ENCODE results near the gene PSMC3IP. TPM values are rescaled to one million over a fixed set of nuclear protein-coding genes. Genes with fewer than 3 reads are reported as not detected.

The PSMC3IP gene
- total RNA-seq, 1 experiment from 2014 or later, result 19.2 TPM

GRCh38 chr17:42564815-42565522, 12.6 kb downstream of the PSMC3IP start:
- no TSS peak for BruUV-seq (replicated peaks)
- Histone ChIP-seq H3K27me3 (ENCODE audit: control insufficient read depth, insufficient read depth, low read length) (no peaks in the 10 kb centered on the region), H3K9me3 (ENCODE audit: control insufficient read depth, insufficient read depth, low read depth, low read length) (no peaks in the 10 kb centered on the region), H3K4me1 (ENCODE audit: control insufficient read depth, insufficient read depth, low read length) (peaks cover 28% of the 10 kb centered on the region), H3K27ac (ENCODE audit: low read length) (peak overlapping the region; percentile 89), H3K4me3 (ENCODE audit: low read depth in 2 of 2, low read length in 2 of 2) (no peak overlapping the region), H3K36me3 (ENCODE audit: control insufficient read depth, insufficient read depth, low read length) (peaks cover 7% of the 10 kb centered on the region)
- in situ Hi-C loops (cut with HindIII; ENCODE audit: low pct_unique_long_range_greater_than_20kb, low sequenced_read_pairs), result no loop called here
- no peak for TF ChIP-seq REST (IDR thresholded peaks at IDR 0.05; ENCODE audit: insufficient read depth in 1 of 2, low read depth in 2 of 2, low read length in 1 of 2)
- TF ChIP-seq SIN3A (IDR thresholded peaks at IDR 0.05; ENCODE audit: borderline replicate concordance, insufficient read depth, low read depth, low read length), result no peak
- TF ChIP-seq TCF7L2 (IDR thresholded peaks at IDR 0.05; ENCODE audit: low read depth, low read length), result no peak
- TF ChIP-seq CTCF (IDR thresholded peaks at IDR 0.05), result no peak
- no peak for TF ChIP-seq POLR2AphosphoS5 (IDR thresholded peaks at IDR 0.05; ENCODE audit: low read depth, low read length)
- POLR2A ChIA-PET, result interaction anchor here (0.6 to 0.7 kb wide), 2 partner anchors 11 to 13 kb away, joined by 3 to 4 read pairs; partner anchors contain the start of gene PSMC3IP
- ATAC-seq, result no peak
- CTCF ChIA-PET, result interaction anchor here (0.5 to 0.7 kb wide), 2 partner anchors 17 to 1185 kb away, joined by 3 to 7 read pairs; no protein-coding TSS in a partner anchor
- intact Hi-C loops (cut with micrococcal nuclease; ENCODE audit: unreplicated experiment), result no loop called here
- DNase-seq (ENCODE audit: low read depth, low spot score), result no peak

- intact Hi-C loops (cut with micrococcal nuclease; ENCODE audit: unreplicated experiment), result no loop called here
- DNase-seq (ENCODE audit: low read depth, low spot score), result no peak
- H3K9me3 ChIP-seq (ENCODE audit: control insufficient read depth, insufficient read depth, low read depth, low read length), result no peaks in the 10 kb centered on the region
- H3K4me1 ChIP-seq (ENCODE audit: control insufficient read depth, insufficient read depth, low read length), result peaks cover 28% of the 10 kb centered on the region
- ATAC-seq, result no peak
- in situ Hi-C loops (cut with HindIII; ENCODE audit: low pct_unique_long_range_greater_than_20kb, low sequenced_read_pairs), result no loop called here
- no TSS peak for BruUV-seq (replicated peaks)
- no peaks in the 10 kb centered on the region for H3K27me3 ChIP-seq (ENCODE audit: control insufficient read depth, insufficient read depth, low read length)
- peaks cover 7% of the 10 kb centered on the region for H3K36me3 ChIP-seq (ENCODE audit: control insufficient read depth, insufficient read depth, low read length)
- peak overlapping the region; percentile 89 for H3K27ac ChIP-seq (ENCODE audit: low read length)
- TF ChIP-seq SIN3A (IDR thresholded peaks at IDR 0.05; ENCODE audit: borderline replicate concordance, insufficient read depth, low read depth, low read length), result no peak
- TF ChIP-seq TCF7L2 (IDR thresholded peaks at IDR 0.05; ENCODE audit: low read depth, low read length), result no peak
- POLR2A ChIA-PET, result no interaction called here
- H3K4me3 ChIP-seq (ENCODE audit: low read depth in 2 of 2, low read length in 2 of 2), result peak overlapping the region; percentile 87 to 88
- CTCF ChIA-PET, result interaction anchor here (0.6 kb wide), 1 partner anchor 175 kb away, joined by 3 read pairs; the partner anchor contains the start of gene STAT3
Measured at GRCh38 chr17:42563950-42564349, 13.6 kb downstream of the PSMC3IP start.

GRCh38 chr17:42563543-42563942, 14.0 kb downstream of the PSMC3IP start:
- CTCF ChIA-PET, result no interaction called here
- no peaks in the 10 kb centered on the region for H3K9me3 ChIP-seq (ENCODE audit: control insufficient read depth, insufficient read depth, low read depth, low read length)
- BruUV-seq (replicated peaks), result no TSS peak
- H3K36me3 ChIP-seq (ENCODE audit: control insufficient read depth, insufficient read depth, low read length), result peaks cover 7% of the 10 kb centered on the region
- peak overlapping the region; percentile 87 to 88 for H3K4me3 ChIP-seq (ENCODE audit: low read depth in 2 of 2, low read length in 2 of 2)
- H3K4me1 ChIP-seq (ENCODE audit: control insufficient read depth, insufficient read depth, low read length), result peaks cover 27% of the 10 kb centered on the region
- in situ Hi-C loops (cut with HindIII; ENCODE audit: low pct_unique_long_range_greater_than_20kb, low sequenced_read_pairs), result no loop called here
- TF ChIP-seq CTCF (IDR thresholded peaks at IDR 0.05), result no peak
- POLR2A ChIA-PET, result no interaction called here
- ATAC-seq (no peak), DNase-seq (ENCODE audit: low read depth, low spot score) (no peak)
- intact Hi-C loops (cut with micrococcal nuclease; ENCODE audit: unreplicated experiment), result no loop called here
- peak overlapping the region; percentile 89 for H3K27ac ChIP-seq (ENCODE audit: low read length)
- no peaks in the 10 kb centered on the region for H3K27me3 ChIP-seq (ENCODE audit: control insufficient read depth, insufficient read depth, low read length)
